Medulla oblongata (tissue), 1 donor: ENCODE data around the gene PKDCC.
A peak's percentile ranks its signal among the peaks of the same experiment; 100 is the strongest.
"Not testable (repeated sequence)": the region's sequence is repeated elsewhere in the genome, so short reads cannot be mapped to it uniquely, and the experiment has no call there.

ENCODE experiments used
- DNase-seq: peaks from one replicate; pipeline ENCODE4 v3.0.0-alpha.2; 2015; ENCODE audit errors: extremely low spot score

PKDCC gene

DNA sequence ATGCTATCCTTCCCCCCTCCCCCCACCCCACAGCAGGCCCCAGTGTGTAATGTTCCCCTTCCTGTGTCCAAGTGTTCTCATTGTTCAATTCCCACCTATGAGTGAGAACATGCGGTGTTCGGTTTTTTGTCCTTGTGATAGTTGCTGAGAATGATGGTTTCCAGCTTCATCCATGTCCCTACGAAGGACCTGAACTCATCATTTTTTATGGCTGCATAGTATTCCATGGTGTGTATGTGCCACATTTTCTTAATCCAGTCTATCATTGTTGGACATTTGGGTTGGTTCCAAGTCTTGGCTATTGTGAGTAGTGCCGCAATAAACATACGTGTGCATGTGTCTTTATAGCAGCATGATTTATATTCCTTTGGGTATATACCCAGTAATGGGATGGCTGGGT lies 17.9 kb downstream of the PKDCC start:
- DNase-seq, result not testable (repeated sequence)

- DNase-seq, result not testable (repeated sequence)
Observed at GRCh38 chr2:42067001-42067400, 19.2 kb downstream of the PKDCC start.

GRCh38 chr2:42067521-42067920 lies 19.7 kb downstream of the PKDCC start:
- DNase-seq, result no peak

DNA sequence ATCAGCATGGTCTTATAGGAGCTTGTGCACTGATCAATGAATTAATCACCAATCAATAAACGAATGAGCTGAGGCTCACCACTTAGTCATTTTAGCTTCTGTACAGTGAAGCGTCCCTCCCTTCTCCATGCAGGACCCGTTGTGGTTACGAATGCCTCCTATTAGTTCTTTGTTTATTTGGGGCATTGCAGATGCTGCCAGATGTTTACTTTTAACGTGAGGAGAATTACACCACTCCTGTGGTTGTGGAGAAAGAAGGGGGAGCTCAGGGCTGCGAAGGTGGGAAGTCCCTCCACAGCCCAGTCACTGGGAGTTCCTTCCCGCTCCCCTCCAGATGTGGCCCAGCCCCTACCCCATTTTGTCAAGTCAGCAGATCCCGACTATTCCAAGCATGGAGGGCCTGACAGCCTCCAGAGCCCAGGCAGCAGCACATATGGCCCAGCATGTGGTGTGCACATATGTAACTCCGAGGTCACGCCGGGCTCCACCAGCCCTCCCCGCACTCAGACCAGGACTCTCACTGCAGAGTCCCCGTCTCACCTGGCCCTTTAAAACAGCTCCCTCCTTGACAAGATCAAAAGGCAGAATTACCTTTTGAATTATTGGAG lies 20.9 kb downstream of the PKDCC start:
- no peak for DNase-seq

- DNase-seq, result no peak
Observed at GRCh38 chr2:42069568-42069967, 21.7 kb downstream of the PKDCC start.

- DNase-seq, result no peak
Observed at GRCh38 chr2:42071791-42072190, 24.0 kb downstream of the PKDCC start.

DNA sequence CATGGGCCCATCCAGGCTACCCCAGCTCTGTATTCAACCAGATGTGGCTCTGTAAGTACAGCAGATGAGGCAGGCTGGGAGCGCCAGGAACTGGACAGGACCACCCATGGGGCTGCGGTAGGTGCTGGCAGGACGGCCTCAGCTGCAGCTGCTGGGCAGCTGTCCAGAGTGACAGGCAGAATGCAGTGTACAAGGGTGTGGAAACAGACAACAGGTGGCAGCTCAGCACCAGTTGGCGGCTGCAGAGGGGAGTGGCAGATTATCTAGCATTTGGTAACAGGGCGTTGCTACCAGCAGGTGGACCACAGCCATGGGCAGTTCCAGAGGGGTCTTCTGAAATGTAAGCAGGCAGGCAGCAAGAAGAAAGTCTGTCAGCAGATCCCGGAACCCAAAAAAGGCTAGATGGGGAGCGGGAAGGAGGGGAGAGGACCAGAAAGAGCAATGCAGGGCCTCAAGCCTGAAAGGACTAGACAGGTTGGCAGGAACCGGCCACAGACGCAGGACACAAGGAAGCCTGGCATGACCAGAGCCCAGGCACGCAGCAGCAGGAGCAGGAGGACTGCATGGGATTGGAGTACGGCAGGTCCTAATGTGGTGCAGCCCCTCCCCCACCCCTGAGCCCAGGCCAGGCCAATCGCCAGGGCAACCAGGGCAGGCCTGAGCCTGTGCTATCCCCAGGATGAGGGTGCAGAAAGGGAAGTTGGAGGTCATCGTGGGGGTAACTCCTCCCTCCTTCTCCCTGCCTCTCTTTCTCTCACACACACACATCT lies 24.7 kb downstream of the PKDCC start:
- DNase-seq, result no peak

GRCh38 chr2:42073739-42074503 lies 26.1 kb downstream of the PKDCC start:
- no peak for DNase-seq

DNA sequence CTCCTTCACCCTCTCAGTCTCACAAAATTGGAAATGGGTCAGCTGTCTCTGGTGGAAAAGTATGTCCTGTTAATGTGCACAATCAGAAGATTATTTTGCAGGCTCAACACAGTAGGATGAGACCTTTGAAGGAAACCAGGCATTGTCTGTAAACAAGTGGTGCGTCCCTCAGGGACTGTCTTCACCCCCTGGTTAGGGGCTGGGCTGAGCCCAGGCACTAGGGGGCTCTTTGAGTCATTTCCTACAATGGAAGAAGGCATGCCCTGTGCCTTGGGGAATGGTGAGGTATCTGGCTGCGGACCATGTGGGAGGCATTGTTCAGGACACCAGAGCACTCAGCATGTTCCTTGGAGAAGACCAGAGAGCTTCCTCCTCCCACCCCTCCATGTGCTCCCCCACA lies 26.8 kb downstream of the PKDCC start:
- no peak for DNase-seq

DNA sequence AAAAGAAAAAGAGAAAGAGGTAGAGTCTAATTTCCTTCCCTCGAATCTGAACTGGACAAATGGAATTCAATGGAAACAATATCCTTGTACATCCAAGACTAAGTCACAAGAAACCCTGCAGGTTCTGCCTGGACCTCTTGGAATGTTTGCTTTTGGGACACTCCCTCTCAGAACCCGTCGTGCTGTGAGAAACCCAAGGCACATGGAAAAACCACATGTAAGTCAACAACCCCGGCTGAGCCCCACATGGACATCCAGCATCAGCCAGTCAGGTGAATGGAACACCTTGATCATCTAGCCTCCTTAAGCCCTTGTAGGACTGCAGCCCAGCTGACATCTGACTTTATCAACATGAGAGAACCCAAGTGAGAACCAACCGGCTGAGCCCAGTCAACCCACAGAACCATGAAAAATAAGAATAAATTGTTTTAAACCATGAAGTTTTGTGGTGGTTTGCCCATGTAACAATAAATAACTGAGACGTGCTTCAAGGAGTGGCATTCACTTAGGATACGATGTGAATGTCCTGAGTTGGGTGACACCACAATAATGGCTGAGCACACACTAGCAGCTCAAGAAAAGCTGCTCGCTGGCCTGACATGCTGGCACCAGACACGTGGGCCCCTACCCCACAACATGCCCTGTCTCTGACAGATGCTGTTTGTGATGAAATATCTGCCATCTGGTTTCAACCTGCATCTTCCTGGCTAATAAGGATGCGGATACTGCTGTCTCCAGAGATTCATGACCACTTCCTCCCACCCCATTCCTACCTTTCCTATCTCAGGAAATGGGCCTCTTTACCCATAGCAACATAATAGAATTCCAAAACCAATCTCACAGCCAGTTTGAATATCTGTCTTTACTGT lies 28.8 kb downstream of the PKDCC start:
- DNase-seq, result no peak

DNA sequence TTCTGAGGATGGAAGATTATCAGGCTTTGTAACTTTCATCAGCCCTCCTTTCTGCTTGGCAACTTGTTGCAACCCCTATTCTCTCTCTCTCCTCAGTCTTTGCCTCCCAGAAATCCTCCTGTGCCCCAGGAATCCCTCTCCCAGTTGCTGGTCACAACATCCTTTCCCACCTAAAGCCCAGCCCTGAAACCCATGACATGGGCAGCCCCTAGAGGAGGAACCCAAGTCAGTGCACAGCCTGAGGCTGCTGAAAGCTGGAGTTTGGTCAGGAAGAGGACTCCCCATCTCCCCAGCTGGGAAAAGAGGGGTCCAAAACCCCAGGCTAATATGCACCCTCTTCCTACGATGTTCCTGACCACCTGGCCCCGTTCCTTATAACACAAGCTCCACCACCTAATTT lies 29.5 kb downstream of the PKDCC start:
- no peak for DNase-seq

DNA sequence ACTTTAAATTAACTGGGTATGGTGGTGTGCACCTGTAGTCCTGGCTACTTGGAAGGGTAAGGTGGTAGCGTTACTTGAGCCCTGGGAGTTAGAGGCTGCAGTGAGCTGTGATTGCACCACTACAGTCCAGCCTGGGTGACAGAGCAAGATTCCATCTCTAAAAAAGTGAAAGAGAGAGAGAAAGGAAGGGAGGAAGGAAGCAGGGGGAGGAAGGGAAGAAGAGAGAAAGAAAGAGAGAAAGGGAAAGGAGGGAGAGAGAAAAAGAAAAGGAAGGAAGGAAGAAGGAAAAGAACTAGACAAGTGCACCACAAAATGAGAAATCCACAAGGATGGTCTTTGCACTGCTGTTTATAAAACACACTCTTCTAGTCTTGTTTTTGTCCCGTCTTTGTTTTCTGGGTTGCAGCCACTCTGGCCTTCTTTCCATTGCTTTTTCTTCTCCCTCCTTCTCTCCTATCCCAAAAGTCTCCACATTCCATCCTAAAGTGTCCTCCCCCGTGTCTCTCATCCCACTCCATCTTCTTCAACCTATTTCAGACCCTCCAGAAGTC lies 32.0 kb downstream of the PKDCC start:
- no peak for DNase-seq

DNA sequence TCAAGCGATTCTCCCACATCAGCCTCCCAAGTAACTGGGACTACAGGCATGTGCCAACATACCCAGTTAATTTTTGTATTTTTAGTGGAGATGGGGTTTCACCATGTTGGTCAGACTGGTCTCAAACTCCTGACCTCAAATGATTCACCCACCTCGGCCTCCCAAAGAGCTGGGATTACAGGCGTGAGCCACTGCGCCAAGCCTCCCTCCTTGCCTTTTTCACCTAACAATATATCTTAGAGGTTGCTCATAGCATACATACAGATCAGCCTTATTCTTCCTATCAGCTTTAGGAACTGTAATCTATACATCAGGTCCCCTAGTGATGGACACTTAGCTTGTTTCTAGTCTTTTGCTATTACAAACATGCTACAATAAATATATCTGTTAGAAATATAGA lies 33.3 kb downstream of the PKDCC start:
- DNase-seq, result not testable (repeated sequence)

DNA sequence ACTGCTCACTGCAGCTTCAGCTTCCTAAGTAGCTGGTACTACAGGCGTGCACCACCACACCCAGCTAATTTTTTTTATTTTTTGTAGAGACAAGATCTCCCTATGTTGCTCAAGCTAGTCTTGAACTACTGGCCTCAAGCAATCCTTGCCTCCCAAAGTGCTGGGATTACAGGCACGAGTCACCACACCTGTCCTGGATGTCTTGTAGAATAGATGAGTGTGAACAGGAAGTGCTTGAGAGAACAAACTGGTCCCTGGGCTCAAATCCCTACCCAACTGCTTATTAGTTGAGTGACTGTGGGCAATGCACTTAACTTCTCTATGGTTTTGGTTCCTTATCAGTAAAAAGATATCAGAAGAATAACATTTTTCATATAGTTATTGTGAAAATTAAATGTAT lies 34.2 kb downstream of the PKDCC start:
- no peak for DNase-seq

- no peak for DNase-seq
Observed at GRCh38 chr2:42084231-42084671, 36.4 kb downstream of the PKDCC start.

- not testable (repeated sequence) for DNase-seq
Observed at GRCh38 chr2:42085070-42085469, 37.2 kb downstream of the PKDCC start.

GRCh38 chr2:42085706-42086487 lies 38.1 kb downstream of the PKDCC start:
- DNase-seq, result no peak

GRCh38 chr2:42086500-42086953 lies 38.7 kb downstream of the PKDCC start:
- DNase-seq, result peak; percentile 92

- DNase-seq, result peak; percentile 27
Observed at GRCh38 chr2:42087137-42087856, 39.5 kb downstream of the PKDCC start.

GRCh38 chr2:42087857-42088195 lies 40.0 kb downstream of the PKDCC start:
- DNase-seq, result no peak
